Measurements from ENCODE around the gene TRIM46. TPM values are rescaled to one million over a fixed set of nuclear protein-coding genes. Genes with fewer than 3 reads are reported as not detected.

TRIM46 gene
- total and polyA plus RNA-seq, 2 of the 13 experiments (the other 11 are each of a cell fraction or from before 2014, with no cell fraction given) = 0.04 to 0.09 TPM

GRCh38 chr1:155178441-155179111 is 4.9 kb downstream of the TRIM46 start (continued):
- TF ChIP-seq TAF1 (CRISPR knock-in tag; IDR thresholded peaks at IDR 0.05) (no peak), SP2 (CRISPR knock-in tag; IDR thresholded peaks at IDR 0.05) (0 out of 2 replicates have a peak, but pooled peaks have one; percentile 25), ZBTB10 (CRISPR knock-in tag; IDR thresholded peaks at IDR 0.05; ENCODE audit: borderline replicate concordance) (no peak), NR2F6 (IDR thresholded peaks at IDR 0.05) (peak; percentile 99), NR2F6 (CRISPR knock-in tag; IDR thresholded peaks at IDR 0.05) (peak; percentile 100), MYC (CRISPR knock-in tag; IDR thresholded peaks at IDR 0.05; ENCODE audit: borderline replicate concordance) (peak; percentile 57; the same call in 1 of the 2 replicates), FOXP4 (CRISPR knock-in tag; IDR thresholded peaks at IDR 0.05) (no peak), RFXAP (CRISPR knock-in tag; IDR thresholded peaks at IDR 0.05; ENCODE audit: borderline replicate concordance) (peak; percentile 47; the same call in 1 of the 2 replicates), DMTF1 (CRISPR knock-in tag; IDR thresholded peaks at IDR 0.05) (no peak), AKAP8 (CRISPR knock-in tag; IDR thresholded peaks at IDR 0.05) (no peak; the same call in 1 of the 2 replicates), ETS1 (CRISPR knock-in tag; IDR thresholded peaks at IDR 0.05) (no peak)
